Epithelial cell of esophagus (primary cell): Measurements from ENCODE around the gene DRD2.

ENCODE experiments used
- DNase-seq: peaks from one replicate; pipeline ENCODE4 v3.0.0; 2010; ENCODE audit warnings: low read depth
- H3K4me3 ChIP-seq: 2 replicates; pipeline ENCODE4 v1.5.1; 2011; ENCODE audit warnings: mild to moderate bottlenecking, low read length, control low read depth
- CTCF ChIP-seq: IDR thresholded peaks from 2 replicates; pipeline ENCODE4 v1.5.1; 2011; ENCODE audit warnings: low read depth, mild to moderate bottlenecking, low read length, control low read depth, inconsistent platforms; ENCODE audit not compliant: insufficient read depth; ENCODE audit errors: missing control alignments

The DRD2 gene

GRCh38 chr11:113472471-113472870 is 2.7 kb downstream of the DRD2 start:
- TF ChIP-seq CTCF: no peak

DNA sequence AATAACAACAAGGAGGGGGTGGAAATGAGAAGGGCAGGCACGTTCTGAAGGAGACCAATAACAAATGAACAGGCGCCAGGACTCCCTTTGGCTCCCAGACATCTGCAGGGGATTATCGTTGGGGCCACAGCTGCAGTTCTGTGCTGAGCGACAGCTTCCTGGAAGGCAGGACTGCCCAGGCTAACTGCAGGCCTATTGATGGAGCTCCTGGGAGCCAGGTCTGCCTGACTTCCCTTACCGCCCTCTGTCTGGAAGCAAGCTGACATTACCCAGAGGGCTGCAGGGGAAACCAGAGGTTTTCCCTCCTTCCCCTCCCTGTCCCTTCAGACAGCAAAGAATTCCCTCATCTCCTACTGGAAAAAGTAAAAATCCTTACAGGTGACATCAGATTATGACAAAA is 5.0 kb downstream of the DRD2 start:
- TF ChIP-seq CTCF: no peak
- DNase-seq: no peak
- H3K4me3 ChIP-seq: no peak overlapping the region

More at GRCh38 chr11:113472471-113472870, 2.7 kb downstream of the DRD2 start:
- DNase-seq: no peak
- no peak overlapping the region for H3K4me3 ChIP-seq

DNA sequence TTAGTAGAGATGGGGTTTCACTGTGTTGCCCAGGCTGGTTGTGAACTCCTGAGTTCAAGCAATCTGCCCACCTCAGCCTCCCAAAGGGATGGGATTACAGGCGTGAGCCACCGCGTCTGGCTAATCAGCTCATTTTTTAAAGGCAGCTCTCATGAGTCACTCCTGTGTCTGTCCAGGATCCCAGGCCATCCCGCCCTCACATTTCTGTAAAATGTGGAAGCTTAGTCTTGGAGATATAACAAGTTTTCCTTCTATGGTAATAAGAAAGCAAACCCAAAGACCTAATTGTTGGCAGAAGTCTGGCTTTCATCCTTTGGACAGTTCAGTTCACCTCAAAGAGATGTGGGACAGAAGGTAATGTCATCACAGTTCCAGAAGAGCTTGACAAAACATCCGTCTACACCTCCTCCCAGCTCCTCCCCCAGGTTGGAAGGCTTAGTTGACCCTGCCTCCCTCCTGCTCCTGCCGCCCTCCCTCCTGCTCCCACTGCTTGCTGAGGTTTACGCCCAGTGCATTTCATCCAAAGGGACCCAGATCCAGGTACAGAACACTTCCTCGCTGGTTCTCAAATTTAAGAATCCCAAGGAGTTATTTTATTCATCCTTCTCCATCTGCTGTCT is 6.4 kb downstream of the DRD2 start:
- TF ChIP-seq CTCF: no peak
- no peak overlapping the region for H3K4me3 ChIP-seq

GRCh38 chr11:113467545-113467944 is 7.7 kb downstream of the DRD2 start:
- TF ChIP-seq CTCF: no peak
- H3K4me3 ChIP-seq: no peak overlapping the region
- DNase-seq: no peak

More for the DNA sequence above, 6.4 kb downstream of the DRD2 start:
- no peak for DNase-seq

- no peak overlapping the region for H3K4me3 ChIP-seq
- no peak for TF ChIP-seq CTCF
- peak; percentile 70 for DNase-seq
Observed at GRCh38 chr11:113465786-113466185, 9.4 kb downstream of the DRD2 start.

DNA sequence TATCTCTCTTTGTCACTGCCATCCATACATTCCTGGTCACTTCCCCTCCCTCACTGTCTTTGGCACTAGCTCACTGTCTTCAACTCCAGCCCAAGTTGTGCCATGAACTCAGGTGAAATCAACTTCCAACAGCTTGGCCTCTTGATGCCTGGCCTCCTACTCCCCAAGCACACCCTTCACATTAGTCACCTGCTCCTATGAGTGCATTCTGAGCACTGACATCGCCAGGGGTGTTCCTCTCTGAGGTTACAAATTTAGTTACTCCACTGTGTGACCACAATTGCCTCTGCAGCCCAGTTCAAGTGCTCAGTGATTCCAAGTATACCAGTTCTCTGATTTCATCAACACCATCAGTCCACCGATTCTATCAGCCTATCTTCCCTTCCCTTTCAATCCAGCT is 10.8 kb downstream of the DRD2 start:
- TF ChIP-seq CTCF: no peak

DNA sequence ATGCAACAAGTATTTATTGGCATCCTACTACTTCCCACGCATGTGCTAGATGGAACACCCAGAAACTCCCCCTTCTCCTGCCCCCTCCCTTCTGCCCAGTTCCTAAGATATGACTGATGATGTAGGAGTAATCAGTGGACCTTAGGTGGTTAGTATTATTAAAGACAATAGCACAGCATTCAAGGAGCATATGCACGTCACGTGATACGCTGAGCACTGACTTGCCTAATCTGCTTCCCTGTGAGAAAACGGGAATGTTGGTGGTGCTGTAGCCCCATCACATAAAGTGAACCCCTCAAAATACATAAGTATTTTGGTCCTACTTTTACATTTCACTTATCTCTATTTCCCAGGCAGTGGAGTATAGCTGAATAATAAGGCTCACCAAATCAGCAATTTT is 12.4 kb downstream of the DRD2 start:
- no peak for DNase-seq
- no peak overlapping the region for H3K4me3 ChIP-seq
- TF ChIP-seq CTCF: no peak

More for the DNA sequence above, 10.8 kb downstream of the DRD2 start:
- peak; percentile 54 for DNase-seq
- no peak overlapping the region for H3K4me3 ChIP-seq
